ENCODE measurements around the gene TRIM46. TPM values are rescaled to one million over a fixed set of nuclear protein-coding genes. Genes with fewer than 3 reads are reported as not detected.
A peak's percentile ranks its signal among the peaks of the same experiment; 100 is the strongest.
"Not testable (repeated sequence)": the region's sequence is repeated elsewhere in the genome, so short reads cannot be mapped to it uniquely, and the experiment has no call there.

Gene TRIM46
- total RNA-seq, 1 experiment from 2014 or later: 18.4 TPM

GRCh38 chr1:155228096-155228427 lies 54.4 kb downstream of the TRIM46 start:
- Histone ChIP-seq H4K8ac (replicated peaks; ENCODE audit: insufficient read length, low read depth, low read length) (no peak overlapping the region), H2BK5ac (ENCODE audit: insufficient read length, low read length) (no peak overlapping the region), H4K20me1 (ENCODE audit: control insufficient read depth, insufficient read depth, insufficient read length) (no peaks in the 10 kb centered on the region), H3K9me3 (ENCODE audit: control insufficient read depth, low read depth, low read length) (no peaks in the 10 kb centered on the region), H3K4me1 (ENCODE audit: insufficient read depth, low read length) (no peaks in the 10 kb centered on the region; the same call in 1 of the 2 replicates), H4K91ac (ENCODE audit: insufficient read length, low read depth, low read length) (no peak overlapping the region), H2AFZ (ENCODE audit: low read length) (no peak overlapping the region), H3K4ac (ENCODE audit: low read depth, low read length) (no peak overlapping the region), H2BK12ac (ENCODE audit: insufficient read length, low read depth, low read length) (no peak overlapping the region), H4K5ac (ENCODE audit: insufficient read length, low read depth, low read length) (peak overlapping the region; percentile 17), H3K27me3 (ENCODE audit: insufficient read depth, low read length) (no peaks in the 10 kb centered on the region), H3K23ac (ENCODE audit: insufficient read length, low read depth, low read length) (no peak overlapping the region), H3T11ph (ENCODE audit: low read length) (no peak overlapping the region), H3K18ac (ENCODE audit: insufficient read length, low read depth, low read length) (peak overlapping the region; percentile 58), H3K4me2 (ENCODE audit: insufficient read depth, insufficient read length, low read length) (peak overlapping the region; percentile 70), H2AK5ac (ENCODE audit: insufficient read length, low read length) (no peak overlapping the region), H3K56ac (ENCODE audit: insufficient read length, low read depth, low read length) (no peak overlapping the region), H3K14ac (ENCODE audit: insufficient read depth, low read length) (peak overlapping the region; percentile 86; the same call in 1 of the 2 replicates), H2BK20ac (ENCODE audit: low read depth, low read length, poor library complexity, severe bottlenecking) (no peak overlapping the region), H3K79me1 (ENCODE audit: insufficient read depth, low read depth, low read length, poor library complexity, severe bottlenecking) (no peaks in the 10 kb centered on the region), H3K9ac (ENCODE audit: extremely low read depth, insufficient read length, low read length) (peak overlapping the region; percentile 64), H3K79me2 (ENCODE audit: insufficient read depth, low read length) (no peaks in the 10 kb centered on the region), H2BK120ac (ENCODE audit: low read depth, low read length, poor library complexity, severe bottlenecking) (no peak overlapping the region), H3K23me2 (ENCODE audit: insufficient read length, low read depth, low read length, poor library complexity, severe bottlenecking) (peaks cover 4% of the 10 kb centered on the region), H3K27ac (ENCODE audit: insufficient read length, low read depth, low read length) (peak overlapping the region; percentile 2), H2BK15ac (ENCODE audit: low read depth, low read length) (no peak overlapping the region)
- TF ChIP-seq CTCF (conservative IDR thresholded peaks at IDR 0.05): 0 out of 3 replicates have a peak, but pooled peaks have one; percentile 1
- no CpG with 5 or more reads among the region's 9 CpGs for WGBS (ENCODE audit: extremely low coverage, insufficient read length, low lambda C conversion rate)
- no peak for DNase-seq
- Mint-ChIP-seq H3K27me3 (ENCODE audit: low read depth) (peaks cover 39% of the 10 kb centered on the region), H3K36me3 (ENCODE audit: insufficient read depth in 1 of 3, low read depth in 3 of 3) (peaks cover 0 to 10% (median 8%) of the 10 kb centered on the region in 3 experiments; a peak in 4 of 7 replicates), H3K9me3 (no peaks in the 10 kb centered on the region; a peak in 1 of 5 replicates), H3K4me1 (peaks cover 20 to 24% of the 10 kb centered on the region in 2 experiments), H3K27ac (peak overlapping the region; percentile 97 to 99 (median 98)), H3K4me3 (peak overlapping the region; percentile 88)

- H3K27me3 ChIP-seq (ENCODE audit: insufficient read depth, low read length); H2BK5ac ChIP-seq (ENCODE audit: insufficient read length, low read length); H3K9me3 ChIP-seq (ENCODE audit: control insufficient read depth, low read depth, low read length); H3K14ac ChIP-seq (ENCODE audit: insufficient read depth, low read length); H4K8ac ChIP-seq (replicated peaks; ENCODE audit: insufficient read length, low read depth, low read length); H3T11ph ChIP-seq (ENCODE audit: low read length); H2BK12ac ChIP-seq (ENCODE audit: insufficient read length, low read depth, low read length); H2BK120ac ChIP-seq (ENCODE audit: low read depth, low read length, poor library complexity, severe bottlenecking); H3K9me3 Mint-ChIP-seq; H4K91ac ChIP-seq (ENCODE audit: insufficient read length, low read depth, low read length); H3K27ac Mint-ChIP-seq; DNase-seq; H3K18ac ChIP-seq (ENCODE audit: insufficient read length, low read depth, low read length); H2AFZ ChIP-seq (ENCODE audit: low read length); H4K20me1 ChIP-seq (ENCODE audit: control insufficient read depth, insufficient read depth, insufficient read length); H3K56ac ChIP-seq (ENCODE audit: insufficient read length, low read depth, low read length); H3K27ac ChIP-seq (ENCODE audit: insufficient read length, low read depth, low read length); H3K9ac ChIP-seq (ENCODE audit: extremely low read depth, insufficient read length, low read length); H3K4me3 Mint-ChIP-seq; H3K23ac ChIP-seq (ENCODE audit: insufficient read length, low read depth, low read length); H3K23me2 ChIP-seq (ENCODE audit: insufficient read length, low read depth, low read length, poor library complexity, severe bottlenecking); H3K79me1 ChIP-seq (ENCODE audit: insufficient read depth, low read depth, low read length, poor library complexity, severe bottlenecking); H3K79me2 ChIP-seq (ENCODE audit: insufficient read depth, low read length); H3K4me1 ChIP-seq (ENCODE audit: insufficient read depth, low read length); H4K5ac ChIP-seq (ENCODE audit: insufficient read length, low read depth, low read length); H2BK15ac ChIP-seq (ENCODE audit: low read depth, low read length); H2AK5ac ChIP-seq (ENCODE audit: insufficient read length, low read length); H3K4ac ChIP-seq (ENCODE audit: low read depth, low read length); H2BK20ac ChIP-seq (ENCODE audit: low read depth, low read length, poor library complexity, severe bottlenecking); H3K4me2 ChIP-seq (ENCODE audit: insufficient read depth, insufficient read length, low read length): not testable (repeated sequence)
- Mint-ChIP-seq H3K4me1 (peaks cover 14 to 15% of the 10 kb centered on the region in 2 experiments), H3K27me3 (ENCODE audit: low read depth) (peaks cover 39% of the 10 kb centered on the region), H3K36me3 (ENCODE audit: insufficient read depth in 1 of 3, low read depth in 3 of 3) (peaks cover 3 to 12% (median 8%) of the 10 kb centered on the region in 3 experiments; a peak in 6 of 7 replicates)
- WGBS (ENCODE audit: extremely low coverage, insufficient read length, low lambda C conversion rate): no CpG with 5 or more reads among the region's 3 CpGs
Measured at GRCh38 chr1:155231302-155231701, 57.7 kb downstream of the TRIM46 start.

All from H9 (cell line).